ENCODE measurements around the gene FOXL3.
"Not testable (repeated sequence)": the region's sequence is repeated elsewhere in the genome, so short reads cannot be mapped to it uniquely, and the experiment has no call there.

FOXL3 gene

DNA sequence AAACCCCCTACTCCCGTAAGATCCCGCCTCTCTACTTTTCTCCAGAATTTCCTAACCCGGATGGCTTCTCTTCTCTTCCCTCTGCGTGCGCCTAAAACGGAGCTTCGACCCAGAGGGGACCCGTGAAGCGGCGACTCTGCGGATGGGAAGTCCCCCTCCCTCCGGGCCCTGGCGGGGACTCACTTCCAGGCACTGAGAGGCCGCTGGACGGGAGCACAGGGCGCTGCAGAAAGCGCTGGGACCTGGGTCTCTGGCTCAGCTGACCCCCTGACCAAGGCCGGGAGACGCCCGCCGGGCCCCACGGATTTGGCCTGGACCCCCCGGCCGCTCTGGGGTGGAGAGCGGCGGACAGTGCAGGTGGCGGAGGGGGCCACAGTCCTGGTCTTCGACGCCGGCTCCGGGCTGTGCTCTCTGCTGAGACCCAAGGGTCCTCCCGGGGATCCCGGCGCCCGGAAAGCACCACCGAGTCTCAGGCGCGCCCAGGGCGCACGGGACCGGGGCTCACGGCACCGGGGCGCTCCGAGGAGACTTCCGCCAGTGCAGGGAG is 688 bp upstream of the FOXL3 start:
- DNase-seq (ENCODE audit: low read depth in 2 of 2), result no peak

DNA sequence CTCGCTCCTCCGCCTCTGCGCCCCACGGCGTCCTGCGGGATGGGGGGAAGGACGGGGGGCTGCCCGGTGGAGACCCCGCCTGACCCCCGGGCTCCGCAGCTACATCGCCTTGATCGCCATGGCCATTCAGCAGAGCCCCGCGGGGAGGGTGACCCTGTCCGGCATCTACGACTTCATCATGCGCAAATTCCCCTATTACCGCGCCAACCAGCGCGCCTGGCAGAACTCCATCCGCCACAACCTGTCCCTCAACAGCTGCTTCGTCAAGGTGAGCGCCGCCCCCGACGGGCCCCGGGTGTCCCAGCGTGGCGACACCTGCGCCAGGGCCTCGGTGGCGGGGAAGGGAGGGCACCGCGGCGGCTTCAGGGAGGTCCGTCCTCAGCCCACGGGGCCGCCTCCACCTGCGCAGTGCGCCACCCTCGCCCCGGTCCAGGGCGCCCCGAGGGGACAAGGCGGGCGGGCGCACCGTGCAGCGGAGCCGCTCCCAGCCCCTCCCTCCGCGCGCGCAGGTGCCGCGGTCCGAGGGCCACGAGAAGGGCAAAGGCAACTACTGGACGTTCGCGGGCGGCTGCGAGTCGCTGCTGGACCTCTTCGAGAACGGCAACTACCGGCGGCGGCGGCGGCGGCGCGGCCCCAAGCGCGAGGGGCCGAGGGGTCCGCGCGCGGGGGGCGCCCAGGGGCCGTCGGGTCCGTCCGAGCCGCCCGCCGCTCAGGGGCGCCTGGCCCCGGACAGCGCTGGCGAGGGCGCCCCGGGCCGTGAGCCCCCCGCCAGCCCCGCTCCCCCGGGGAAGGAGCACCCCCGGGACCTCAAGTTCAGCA is 793 bp downstream of the FOXL3 start:
- no peak for DNase-seq (ENCODE audit: low read depth in 2 of 2)

GRCh38 chr7:291373-292092 is 1.6 kb downstream of the FOXL3 start:
- no peak for DNase-seq (ENCODE audit: low read depth in 2 of 2)

- no peak for DNase-seq (ENCODE audit: low read depth in 2 of 2)
These were observed 2.3 kb downstream of the FOXL3 start for GRCh38 chr7:292226-292625.

GRCh38 chr7:292826-293225 is 2.9 kb downstream of the FOXL3 start:
- DNase-seq (ENCODE audit: low read depth in 2 of 2), result no peak

GRCh38 chr7:293681-294439 is 3.9 kb downstream of the FOXL3 start:
- DNase-seq (ENCODE audit: low read depth in 2 of 2), result no peak

DNA sequence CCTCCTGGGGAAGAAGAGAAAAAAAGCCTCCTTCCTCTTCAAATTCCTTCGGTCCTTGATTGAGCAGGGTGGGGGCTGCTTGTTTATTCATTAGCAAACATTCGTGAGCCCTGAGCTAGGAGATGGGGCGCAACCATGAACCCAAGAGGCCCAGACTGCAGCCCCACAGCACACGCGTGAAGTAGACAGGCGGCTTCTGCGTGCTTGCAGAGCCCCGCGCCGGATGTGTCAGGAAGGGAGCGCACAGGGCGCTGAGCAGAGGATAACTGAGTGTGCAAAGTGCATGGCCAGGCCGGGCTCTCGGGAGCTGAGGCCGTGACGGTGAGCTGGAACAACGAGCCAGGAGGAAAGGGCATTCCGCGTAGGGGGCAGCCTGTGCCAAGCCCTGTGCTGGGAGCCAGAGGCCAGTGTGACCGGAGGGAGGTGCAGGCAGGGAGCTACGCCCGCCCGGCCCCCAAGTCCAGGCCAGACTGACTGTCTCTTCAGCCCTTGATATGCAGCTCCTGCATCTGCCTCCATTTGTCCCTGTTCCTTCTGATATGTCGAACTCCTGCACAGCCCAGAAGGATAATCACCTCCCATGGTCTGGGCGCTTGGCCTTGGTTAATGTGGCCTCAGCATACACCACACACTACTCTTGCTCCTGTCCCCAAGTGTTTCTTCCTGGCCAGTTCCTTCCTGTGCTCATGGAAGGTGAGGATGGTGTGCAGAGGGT is 4.6 kb downstream of the FOXL3 start:
- no peak for DNase-seq (ENCODE audit: low read depth in 2 of 2)

DNA sequence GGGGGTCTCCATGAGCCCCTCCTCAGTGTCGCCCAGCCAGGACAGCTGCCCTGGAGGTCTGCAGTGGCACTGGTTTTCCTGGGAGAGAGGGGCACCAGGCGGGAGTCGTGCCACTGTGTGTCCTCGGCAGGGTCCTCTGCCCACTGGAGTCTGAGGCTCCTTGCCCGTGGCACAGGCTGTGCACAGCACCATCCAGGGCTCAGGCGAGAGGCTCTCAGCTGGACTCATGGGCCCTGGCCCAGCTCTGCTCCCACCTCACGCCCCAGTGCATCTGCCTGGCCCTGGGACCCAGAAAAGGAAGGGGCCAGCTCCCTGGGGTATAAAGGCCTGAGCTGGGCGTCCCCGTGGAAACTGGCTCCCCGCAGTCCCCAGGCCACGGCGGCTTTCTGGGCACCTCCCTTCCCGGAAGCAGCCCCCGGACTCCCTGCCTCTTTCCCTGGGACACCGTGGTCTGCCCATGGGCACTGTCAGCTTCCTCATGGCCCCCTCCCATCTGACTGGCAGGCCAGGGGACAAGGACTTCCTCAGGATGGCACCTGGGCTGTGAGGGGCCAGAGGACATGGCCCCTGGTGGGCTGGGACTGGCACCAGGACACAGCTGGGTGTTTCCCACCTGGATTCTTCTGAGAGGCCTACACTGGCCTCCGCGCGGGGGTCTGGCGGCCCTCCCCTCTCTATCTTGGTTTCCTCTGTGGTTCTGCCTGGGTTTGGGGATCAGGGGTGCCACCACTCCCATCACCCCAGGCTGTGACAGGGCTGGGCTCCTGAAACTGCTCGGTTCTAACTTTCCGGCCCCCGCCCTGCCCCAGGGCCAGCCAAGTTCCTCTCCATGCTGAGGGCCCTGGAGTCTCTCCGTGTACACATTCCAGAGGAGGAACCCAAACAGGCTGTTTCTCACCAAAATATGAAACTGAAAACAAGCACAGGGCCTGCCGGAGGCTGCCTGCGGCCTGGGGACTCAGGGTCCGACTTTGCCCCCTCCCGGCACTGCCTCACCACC is 5.5 kb downstream of the FOXL3 start:
- DNase-seq (ENCODE audit: low read depth in 2 of 2), result no peak

GRCh38 chr7:296373-296945 is 6.5 kb downstream of the FOXL3 start:
- DNase-seq (ENCODE audit: low read depth in 2 of 2), result no peak

DNA sequence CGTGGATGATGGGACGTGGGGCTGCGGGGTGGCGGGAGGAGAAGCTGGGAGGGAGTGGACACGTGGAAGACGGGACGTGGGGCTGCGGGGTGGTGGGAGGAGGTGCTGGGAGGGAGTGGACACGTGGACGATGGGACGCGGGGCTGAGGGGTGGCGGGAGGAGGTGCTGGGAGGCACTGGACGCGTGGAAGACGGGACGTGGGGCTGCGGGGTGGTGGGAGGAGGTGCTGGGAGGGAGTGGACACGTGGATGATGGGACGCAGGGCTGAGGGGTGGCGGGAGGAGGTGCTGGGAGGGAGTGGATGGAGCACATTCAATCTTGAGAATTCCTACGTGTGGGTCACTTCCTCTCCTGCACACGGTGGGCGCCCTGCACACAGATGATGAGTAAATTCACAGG is 7.2 kb downstream of the FOXL3 start:
- not testable (repeated sequence) for DNase-seq (ENCODE audit: low read depth in 2 of 2)

DNA sequence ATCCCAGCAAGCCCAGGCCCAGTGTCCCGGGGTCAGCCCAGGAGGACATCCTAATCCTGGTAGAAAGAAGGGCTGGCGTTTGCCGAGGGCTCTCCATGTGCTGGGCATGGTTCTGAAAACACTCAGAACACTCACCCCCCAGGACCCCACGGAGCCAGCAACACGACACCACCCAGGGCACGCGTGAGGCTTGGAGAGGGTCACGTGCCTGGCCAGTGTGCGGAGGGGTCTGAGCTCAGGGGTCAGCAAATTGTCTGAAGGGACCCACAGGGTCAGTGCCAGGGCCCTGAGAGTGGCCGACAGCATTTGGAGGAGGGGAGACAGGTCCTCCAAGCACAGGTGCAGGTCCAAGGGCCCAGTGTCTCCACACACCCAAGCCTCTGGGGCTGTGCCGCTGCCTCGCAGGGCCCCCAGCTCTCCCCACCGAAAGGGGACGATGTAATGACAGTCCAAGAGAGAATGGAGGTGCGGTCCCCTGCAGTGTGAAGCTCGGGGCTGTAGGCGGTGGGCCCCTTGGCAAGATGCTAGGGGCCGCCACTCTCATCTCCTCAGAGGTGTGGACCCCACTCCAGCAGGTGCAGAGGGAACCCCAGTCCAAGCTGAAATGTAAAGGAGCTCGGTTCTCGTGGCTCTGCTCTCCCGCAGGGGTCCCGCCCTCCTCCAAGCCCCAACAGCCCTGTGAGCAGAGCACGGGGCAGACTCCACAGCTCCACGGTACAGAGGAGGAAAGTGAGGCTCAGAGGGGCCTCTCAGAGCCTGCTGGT is 7.8 kb downstream of the FOXL3 start:
- no peak for DNase-seq (ENCODE audit: low read depth in 2 of 2)

GRCh38 chr7:298375-298702 is 8.4 kb downstream of the FOXL3 start:
- no peak for DNase-seq (ENCODE audit: low read depth in 2 of 2)

DNA sequence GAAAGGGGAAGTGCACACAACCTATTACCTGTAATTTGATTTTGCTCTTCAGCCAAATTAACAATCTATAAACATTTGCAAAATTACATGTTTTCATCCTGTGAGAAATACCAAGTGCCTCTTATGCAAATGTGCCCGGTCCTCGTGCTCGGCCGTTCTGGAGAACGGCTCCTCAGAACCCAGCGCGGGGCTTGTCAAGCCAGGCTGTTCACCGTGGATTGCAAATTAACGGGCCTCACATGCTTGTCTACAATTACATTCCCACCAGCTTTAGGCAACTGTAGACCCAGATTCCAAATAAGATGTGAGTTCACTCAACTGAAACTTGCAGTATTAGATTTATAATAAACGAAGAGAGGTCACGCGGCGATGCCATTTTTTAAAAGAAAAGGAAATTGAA is 8.8 kb downstream of the FOXL3 start:
- DNase-seq (ENCODE audit: low read depth in 2 of 2), result no peak

DNA sequence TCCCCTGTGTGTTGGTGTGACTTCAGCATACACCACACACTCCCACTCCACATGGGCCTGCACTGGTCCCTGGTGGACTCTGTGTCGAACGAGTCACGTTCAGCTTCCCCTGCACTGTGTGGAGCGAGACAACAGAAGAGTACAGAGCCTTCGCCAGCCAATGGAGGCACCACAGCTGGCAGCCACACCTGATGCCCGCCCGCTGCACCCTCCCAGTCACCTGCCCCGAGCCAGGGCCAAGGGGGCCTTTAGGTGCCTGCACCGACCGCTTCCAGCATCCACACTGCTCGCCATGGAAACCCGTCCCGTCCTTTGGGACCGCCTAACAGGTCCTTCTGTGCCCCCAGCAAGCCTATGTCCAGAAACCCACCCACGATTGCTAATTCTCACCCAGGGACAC is 9.2 kb downstream of the FOXL3 start:
- no peak for DNase-seq (ENCODE audit: low read depth in 2 of 2)

- DNase-seq (ENCODE audit: low read depth in 2 of 2), result no peak
These were observed 9.7 kb downstream of the FOXL3 start for GRCh38 chr7:299628-300027.

DNA sequence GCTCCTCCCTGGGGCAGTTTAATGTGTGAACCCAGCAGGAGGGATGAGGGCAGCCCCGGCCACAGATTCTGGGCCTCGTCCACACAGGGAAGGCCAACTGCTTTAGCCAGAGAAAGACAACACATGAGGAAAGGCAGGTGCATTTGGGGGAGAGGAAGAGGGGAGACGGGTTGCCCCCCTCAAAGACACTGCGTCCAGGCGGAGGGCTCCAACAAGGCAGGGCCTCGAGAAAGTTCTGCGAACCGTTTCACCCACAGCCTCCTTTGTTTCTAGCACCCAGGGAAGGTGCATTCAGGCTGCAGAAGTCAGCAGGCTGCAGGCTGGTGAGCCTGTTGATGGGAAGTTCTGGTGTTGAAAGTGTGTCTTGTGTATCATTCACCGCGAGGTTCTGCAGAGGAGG is 10.1 kb downstream of the FOXL3 start:
- DNase-seq (ENCODE audit: low read depth in 2 of 2), result no peak

GRCh38 chr7:300546-301290 is 10.7 kb downstream of the FOXL3 start:
- no peak for DNase-seq (ENCODE audit: low read depth in 2 of 2)

GRCh38 chr7:301291-302053 is 11.5 kb downstream of the FOXL3 start:
- no peak for DNase-seq (ENCODE audit: low read depth in 2 of 2)

All from stimulated activated CD8-positive, alpha-beta memory T cell treated with anti-CD3 and anti-CD28 coated beads, Interleukin-2, amount 100 ng/mL, for 48 hours (primary cell).